Sigmoid colon (tissue), 4 donors: ENCODE data around the gene CYP2C18.
"Not testable (repeated sequence)": the region's sequence is repeated elsewhere in the genome, so short reads cannot be mapped to it uniquely, and the experiment has no call there.

Experiments used
- CTCF ChIP-seq, 4 experiments: fragments of 450-650 bp in 3 of 4; fragments of 200-600 bp in 1 of 4; IDR thresholded peaks; one replicate each; pipeline ENCODE4 v1.5.1; 2016 to 2019; ENCODE audit warnings: antibody characterized with exemption in 4 of 4, mild to moderate bottlenecking in 3 of 4, moderate library complexity in 2 of 4
- POLR2A ChIP-seq, 2 donors: fragments of 450-650 bp; IDR thresholded peaks; one replicate each; pipeline ENCODE4 v1.6.1; 2016; ENCODE audit warnings: antibody characterized with exemption in 2 of 2, mild to moderate bottlenecking in 2 of 2, moderate library complexity in 2 of 2
- POLR2AphosphoS5 ChIP-seq, 4 donors: sonication (generic); formaldehyde crosslinking; IDR thresholded peaks; one replicate each; pipeline ENCODE4 v1.6.1; 2017; ENCODE audit warnings: antibody characterized with exemption in 4 of 4

DNA sequence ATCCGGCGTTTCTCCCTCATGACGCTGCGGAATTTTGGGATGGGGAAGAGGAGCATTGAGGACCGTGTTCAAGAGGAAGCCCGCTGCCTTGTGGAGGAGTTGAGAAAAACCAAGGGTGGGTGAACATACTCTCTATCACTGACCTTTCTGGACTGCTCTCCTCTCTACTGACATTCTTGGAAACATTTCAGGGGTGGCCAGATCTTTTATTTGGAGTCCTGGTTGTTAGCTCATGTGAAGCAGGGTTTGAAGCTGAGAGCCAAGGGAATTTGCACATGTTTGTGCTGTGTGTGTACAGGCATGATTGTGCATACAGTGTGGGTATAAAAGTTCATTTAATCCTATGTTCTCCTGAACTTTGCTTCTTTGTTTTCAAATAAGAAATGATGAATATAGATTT lies 91.9 kb downstream of the CYP2C18 start:
- not testable (repeated sequence) for TF ChIP-seq POLR2A, CTCF, POLR2AphosphoS5 (IDR thresholded peaks at IDR 0.05)
